AG09309 (cell line): ENCODE data around the gene AWAT2.

ENCODE experiments used
- DNase-seq: peaks from one replicate; pipeline ENCODE4 v3.0.0-alpha.2; 2010; ENCODE audit warnings: low read depth
- H3K4me3 ChIP-seq: 2 replicates; pipeline ENCODE4 v1.5.1; 2011; ENCODE audit warnings: mild to moderate bottlenecking, low read depth, low read length, moderate library complexity; ENCODE audit not compliant: control insufficient read depth
- TF ChIP-seq, protein P1 (sequence below): IDR thresholded peaks from 2 replicates; pipeline ENCODE4 v1.5.1; 2011; ENCODE audit warnings: mild to moderate bottlenecking, low read depth, low read length, inconsistent platforms; ENCODE audit not compliant: insufficient read depth, control insufficient read depth; ENCODE audit errors: missing control alignments

Gene AWAT2

DNA sequence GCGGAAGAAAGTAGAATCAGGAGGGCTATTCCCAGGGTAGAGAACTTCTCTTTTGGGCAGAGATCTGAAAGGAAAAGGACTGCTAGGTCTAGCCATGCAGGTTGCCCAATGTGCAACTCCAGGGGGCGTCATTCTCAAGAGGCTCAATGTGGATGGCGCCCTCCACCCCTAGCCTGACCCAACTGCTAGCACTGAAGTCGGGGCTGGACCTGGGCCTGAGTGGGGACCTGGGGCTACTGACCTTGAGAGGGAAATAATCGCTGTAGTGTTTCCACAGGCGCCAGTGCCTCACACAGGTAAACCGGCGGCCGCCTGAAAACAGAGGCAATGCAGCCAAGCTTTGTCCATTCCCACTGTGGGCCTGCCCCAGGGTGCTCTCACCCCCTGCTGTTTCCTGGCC is 6.1 kb downstream of the AWAT2 start:
- TF ChIP-seq, protein P1, sequence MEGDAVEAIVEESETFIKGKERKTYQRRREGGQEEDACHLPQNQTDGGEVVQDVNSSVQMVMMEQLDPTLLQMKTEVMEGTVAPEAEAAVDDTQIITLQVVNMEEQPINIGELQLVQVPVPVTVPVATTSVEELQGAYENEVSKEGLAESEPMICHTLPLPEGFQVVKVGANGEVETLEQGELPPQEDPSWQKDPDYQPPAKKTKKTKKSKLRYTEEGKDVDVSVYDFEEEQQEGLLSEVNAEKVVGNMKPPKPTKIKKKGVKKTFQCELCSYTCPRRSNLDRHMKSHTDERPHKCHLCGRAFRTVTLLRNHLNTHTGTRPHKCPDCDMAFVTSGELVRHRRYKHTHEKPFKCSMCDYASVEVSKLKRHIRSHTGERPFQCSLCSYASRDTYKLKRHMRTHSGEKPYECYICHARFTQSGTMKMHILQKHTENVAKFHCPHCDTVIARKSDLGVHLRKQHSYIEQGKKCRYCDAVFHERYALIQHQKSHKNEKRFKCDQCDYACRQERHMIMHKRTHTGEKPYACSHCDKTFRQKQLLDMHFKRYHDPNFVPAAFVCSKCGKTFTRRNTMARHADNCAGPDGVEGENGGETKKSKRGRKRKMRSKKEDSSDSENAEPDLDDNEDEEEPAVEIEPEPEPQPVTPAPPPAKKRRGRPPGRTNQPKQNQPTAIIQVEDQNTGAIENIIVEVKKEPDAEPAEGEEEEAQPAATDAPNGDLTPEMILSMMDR = no peak
- H3K4me3 ChIP-seq = no peak overlapping the region
- DNase-seq = no peak

DNA sequence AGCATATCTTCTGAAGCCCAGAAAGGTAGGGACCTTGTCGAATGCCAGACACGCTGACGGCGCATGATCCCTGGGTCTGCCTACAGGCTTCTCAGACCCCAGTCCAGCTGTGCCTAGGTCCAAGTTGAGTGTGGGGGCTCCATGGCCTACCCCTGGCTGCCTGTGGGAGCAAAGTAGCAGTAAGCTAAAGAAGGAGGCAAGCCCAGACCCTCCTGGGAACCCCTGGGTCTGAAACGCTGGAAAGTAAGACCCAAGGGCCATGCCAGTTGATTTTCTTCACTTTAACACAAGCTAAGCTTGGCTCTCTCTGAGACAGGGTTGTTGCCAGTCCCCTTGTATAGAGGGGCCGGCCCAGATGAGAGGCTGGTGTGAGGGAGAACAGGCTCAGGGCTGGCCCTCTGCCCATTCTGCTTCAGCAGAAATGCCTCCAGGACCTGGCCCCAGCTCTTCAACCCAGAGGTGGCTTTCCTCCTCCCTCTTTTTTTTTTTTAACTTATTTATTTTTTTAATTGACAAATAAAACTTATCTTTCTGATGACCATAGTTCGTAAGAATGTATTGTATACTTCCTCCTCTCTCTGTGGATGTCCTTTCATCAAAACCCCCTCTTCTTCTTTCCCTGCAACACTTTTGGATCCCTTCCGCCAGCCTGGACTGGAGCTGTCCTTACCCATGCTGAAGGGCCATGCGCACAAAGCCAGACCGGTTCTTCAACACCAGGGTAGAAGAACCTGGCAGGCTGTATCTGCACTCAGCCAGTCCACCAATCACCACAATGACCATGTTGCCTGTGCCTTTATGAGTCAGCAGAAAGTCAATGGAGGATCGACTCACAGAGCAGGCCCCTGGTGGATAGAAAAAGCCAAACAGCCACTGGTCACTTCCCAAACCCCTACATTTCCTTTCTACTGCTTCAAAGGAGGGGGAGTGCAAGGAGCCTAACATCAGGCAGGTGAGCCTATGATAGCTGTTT is 7.1 kb downstream of the AWAT2 start:
- TF ChIP-seq, protein P1 = no peak
- no peak overlapping the region for H3K4me3 ChIP-seq
- no peak for DNase-seq

DNA sequence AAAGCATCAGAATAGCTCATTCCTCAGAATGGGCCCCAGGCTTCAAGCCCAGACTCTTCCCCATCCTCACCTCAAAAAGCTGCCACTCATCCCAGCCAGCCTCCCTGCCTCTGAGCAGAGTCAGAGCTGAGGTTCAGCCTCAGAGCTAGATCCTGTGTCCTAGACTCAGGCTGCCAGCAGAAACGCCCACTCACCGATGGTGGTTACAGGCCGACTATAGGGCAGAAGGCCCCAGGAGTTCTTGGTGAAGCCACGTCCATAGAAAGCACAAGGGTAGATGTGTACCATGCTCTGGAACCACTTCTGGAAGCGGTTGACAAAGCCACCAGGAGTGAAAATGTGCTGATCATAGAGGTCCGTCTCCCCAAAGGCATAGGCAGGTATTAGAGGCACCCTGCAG is 7.7 kb downstream of the AWAT2 start:
- TF ChIP-seq, protein P1 = no peak
- no peak for DNase-seq
- H3K4me3 ChIP-seq = no peak overlapping the region

DNA sequence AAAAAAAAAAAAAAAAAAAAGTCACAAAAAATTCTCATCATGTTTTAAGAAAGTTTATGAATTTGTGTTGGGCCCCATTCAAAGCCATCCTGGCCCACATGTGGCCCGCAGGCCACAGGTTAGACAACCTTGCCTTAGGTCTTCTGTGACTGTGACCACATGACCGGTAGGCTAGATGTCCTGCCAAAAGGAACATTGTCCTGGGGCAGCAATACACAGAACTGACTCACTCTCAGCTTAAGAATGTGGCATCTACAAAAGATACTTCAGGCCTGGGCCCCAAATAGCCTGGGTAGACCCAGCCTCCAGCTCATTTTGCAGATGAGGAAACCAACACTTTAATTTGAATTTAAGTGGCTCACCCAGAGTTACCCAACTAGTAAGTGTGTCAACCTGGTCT is 10.0 kb downstream of the AWAT2 start:
- no peak overlapping the region for H3K4me3 ChIP-seq
- TF ChIP-seq, protein P1 = no peak
- DNase-seq = no peak

DNA sequence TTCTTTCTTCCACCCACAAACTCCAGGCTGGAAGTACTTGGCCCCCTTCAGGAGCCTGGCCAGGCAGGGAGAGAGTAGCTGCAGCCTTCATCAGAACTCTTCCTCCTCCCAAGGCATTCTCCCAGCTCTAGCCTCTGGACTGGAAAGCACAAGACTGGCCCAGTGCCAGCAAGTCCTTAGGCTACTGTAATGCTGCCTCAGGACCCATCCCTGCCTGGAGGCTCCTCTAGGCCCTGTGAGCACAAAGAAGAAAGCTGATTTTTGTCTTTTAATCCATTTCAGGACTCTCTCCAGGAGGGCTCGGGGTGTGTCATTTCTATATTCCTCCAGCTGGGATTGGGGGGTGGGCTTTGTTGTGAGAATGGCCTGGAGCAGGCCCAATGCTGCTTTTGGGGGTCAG is 10.8 kb downstream of the AWAT2 start:
- H3K4me3 ChIP-seq = no peak overlapping the region
- TF ChIP-seq, protein P1 = no peak
- DNase-seq = no peak

DNA sequence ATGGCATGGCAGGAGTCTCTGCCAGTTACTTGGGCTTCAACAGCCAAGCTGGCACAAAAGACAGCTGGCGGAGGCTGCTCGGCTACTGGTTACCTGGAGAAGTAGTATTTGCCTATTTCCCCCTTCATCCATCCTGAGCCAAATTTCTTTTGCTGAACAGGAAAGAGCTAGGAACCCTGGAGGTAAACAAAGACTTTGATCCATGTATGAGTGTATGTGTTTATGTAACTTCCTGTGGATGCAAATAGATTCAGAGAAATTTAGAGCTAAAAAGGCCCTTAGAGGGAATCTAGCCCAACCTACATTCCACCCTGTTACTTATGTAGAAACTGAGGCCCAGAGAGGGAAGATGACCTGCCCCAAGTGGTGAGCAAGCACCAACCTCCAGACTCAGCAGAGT is 11.2 kb downstream of the AWAT2 start:
- DNase-seq = no peak
- no peak overlapping the region for H3K4me3 ChIP-seq
- TF ChIP-seq, protein P1 = no peak
